HG03442 (cell line): ENCODE data around the gene ZNF566.

Source experiments
- ATAC-seq: cut with Tn5 transposase; IDR thresholded peaks from one replicate; pipeline ENCODE4 v1.9.1; 2021; ENCODE audit warnings: mild to moderate bottlenecking, moderate library complexity; ENCODE audit not compliant: unreplicated experiment

ZNF566 gene

GRCh38 chr19:36449059-36449670 lies 40.2 kb downstream of the ZNF566 start:
- ATAC-seq = no peak

- ATAC-seq = no peak
Observed at GRCh38 chr19:36441339-36441738, 48.0 kb downstream of the ZNF566 start.

DNA sequence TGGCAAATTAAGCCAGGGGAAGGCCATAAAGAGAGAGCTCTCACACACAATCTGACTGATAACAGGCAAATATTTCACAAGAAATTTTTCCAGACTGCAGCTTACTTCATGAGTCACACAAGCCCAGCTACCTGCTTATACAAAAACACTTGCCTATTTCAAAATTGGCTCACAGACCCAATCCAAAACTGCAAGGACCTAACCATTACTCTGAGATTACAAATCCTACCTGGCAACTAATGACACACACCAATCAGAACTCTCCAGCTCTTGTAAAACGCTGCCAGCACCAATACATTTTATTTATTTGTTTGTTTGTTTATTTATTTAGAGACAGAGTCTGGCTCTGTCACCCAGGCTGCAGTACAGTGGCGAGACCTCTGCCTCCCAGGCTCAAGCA lies 52.8 kb downstream of the ZNF566 start:
- no peak for ATAC-seq

DNA sequence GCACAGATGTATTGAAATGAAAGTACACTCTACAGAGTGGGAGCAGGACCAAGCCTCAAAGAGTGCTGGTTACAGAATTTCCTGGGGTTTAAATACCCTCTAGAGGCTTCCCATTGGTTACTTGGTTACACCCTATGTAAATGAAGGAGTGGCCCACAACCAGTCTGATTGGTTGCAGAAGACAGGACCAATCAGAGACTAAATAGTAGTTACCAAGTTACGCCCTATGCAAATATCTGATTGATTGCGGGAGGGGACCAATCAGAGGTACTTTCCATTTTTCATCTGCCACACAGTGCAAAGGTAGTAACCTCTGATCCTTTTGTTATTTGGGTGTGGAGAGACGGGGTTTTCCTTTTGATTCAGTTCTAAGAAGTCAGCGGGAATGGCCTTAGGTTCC lies 65.4 kb downstream of the ZNF566 start:
- no peak for ATAC-seq

GRCh38 chr19:36421749-36422481 lies 67.4 kb downstream of the ZNF566 start:
- ATAC-seq = no peak

GRCh38 chr19:36420961-36421748 lies 68.2 kb downstream of the ZNF566 start:
- no peak for ATAC-seq

GRCh38 chr19:36418287-36419001 lies 70.9 kb downstream of the ZNF566 start, which contains the start of gene ZFP82:
TSS of gene ZFP82 (minus strand) at chr19:36418644. CDS start at chr19:36409789, 8,855 bp downstream.
- peak; percentile 81 for ATAC-seq

GRCh38 chr19:36417752-36418286 lies 71.5 kb downstream of the ZNF566 start:
- ATAC-seq = no peak

DNA sequence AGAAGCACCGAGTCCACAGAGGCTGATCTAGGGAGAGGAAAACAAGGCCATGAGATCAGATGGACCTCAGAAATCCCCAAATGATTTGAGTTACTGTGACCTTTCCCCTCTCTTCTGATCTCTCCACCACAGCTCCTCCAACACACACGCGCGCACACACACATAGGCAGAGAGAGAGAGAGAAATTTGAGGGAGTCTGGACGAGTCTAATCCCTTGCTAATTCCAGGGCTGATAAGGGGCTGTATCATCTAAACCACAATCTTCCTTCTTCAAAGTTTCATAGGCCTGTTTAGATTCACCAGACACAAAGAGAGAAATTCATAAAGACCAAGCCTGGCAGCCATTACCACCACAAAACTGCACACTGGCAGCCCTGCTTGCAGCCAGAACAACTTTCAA lies 79.5 kb downstream of the ZNF566 start:
- ATAC-seq = no peak

GRCh38 chr19:36408101-36408500 lies 81.3 kb downstream of the ZNF566 start:
- ATAC-seq = no peak

DNA sequence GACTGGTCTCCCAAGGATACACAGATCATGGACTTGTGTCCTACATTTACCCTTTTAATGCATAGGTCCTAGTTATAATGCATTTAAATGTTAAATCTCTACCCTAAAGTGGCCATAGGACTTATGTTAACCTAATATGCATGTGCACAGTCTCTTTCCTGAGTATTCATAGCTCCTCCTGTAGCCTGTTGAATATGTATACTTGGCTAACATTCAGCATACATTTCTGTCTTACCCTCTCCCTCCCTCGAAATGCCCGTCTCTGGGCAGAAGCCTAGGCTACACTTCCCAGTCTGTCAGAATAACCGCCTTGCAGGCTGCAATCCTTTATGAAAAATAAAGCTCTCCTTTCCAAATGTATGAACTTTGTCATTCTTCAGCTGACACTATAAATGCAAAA lies 84.9 kb downstream of the ZNF566 start:
- ATAC-seq = no peak

GRCh38 chr19:36401475-36401874 lies 87.9 kb downstream of the ZNF566 start:
- no peak for ATAC-seq

GRCh38 chr19:36398571-36398970 lies 90.8 kb downstream of the ZNF566 start:
- ATAC-seq = no peak
